Sigmoid colon (tissue), 7 donors: ENCODE data around the gene XPNPEP2. TPM values are rescaled to one million over a fixed set of nuclear protein-coding genes. Genes with fewer than 3 reads are reported as not detected.
A peak's percentile ranks its signal among the peaks of the same experiment; 100 is the strongest.

Experiments used
- DNase-seq: peaks from one replicate; pipeline ENCODE4 v3.0.0-alpha.2; 2019
- H3K27ac ChIP-seq, 4 donors: fragments of 200-600 bp; sonication (generic); one replicate each; pipeline ENCODE4 v1.5.1; 2016 to 2019; ENCODE audit warnings: mild to moderate bottlenecking in 1 of 4
- H3K27me3 ChIP-seq, 3 donors: fragments of 200-600 bp; sonication (generic); one replicate each; pipeline ENCODE4 v1.5.1; 2019; ENCODE audit warnings: mild to moderate bottlenecking in 1 of 3
- H3K36me3 ChIP-seq, 4 donors: fragments of 200-600 bp; sonication (generic); one replicate each; pipeline ENCODE4 v1.5.1; 2016 to 2019
- H3K4me1 ChIP-seq, 4 donors: fragments of 200-600 bp; sonication (generic); one replicate each; pipeline ENCODE4 v1.5.1; 2017 to 2019
- H3K4me3 ChIP-seq, 4 donors: fragments of 200-600 bp; sonication (generic); one replicate each; pipeline ENCODE4 v1.5.1; 2017 to 2019; ENCODE audit warnings: mild to moderate bottlenecking in 2 of 4, moderate library complexity in 1 of 4
- H3K9me3 ChIP-seq, 4 donors: fragments of 200-600 bp in 3 of 4; sonication (generic) in 3 of 4; one replicate each; pipeline versions ENCODE4 v1.5.1 to v1.6.1; 2013 to 2019
- CTCF ChIP-seq, 4 experiments: fragments of 450-650 bp in 3 of 4; fragments of 200-600 bp in 1 of 4; IDR thresholded peaks; one replicate each; pipeline ENCODE4 v1.5.1; 2016 to 2019; ENCODE audit warnings: antibody characterized with exemption in 4 of 4, mild to moderate bottlenecking in 3 of 4, moderate library complexity in 2 of 4
- EP300 ChIP-seq, 4 donors: sonication (generic); formaldehyde crosslinking; IDR thresholded peaks; one replicate each; pipeline ENCODE4 v1.6.1; 2017; ENCODE audit warnings: antibody characterized with exemption in 4 of 4
- POLR2A ChIP-seq, 2 donors: fragments of 450-650 bp; IDR thresholded peaks; one replicate each; pipeline ENCODE4 v1.6.1; 2016; ENCODE audit warnings: antibody characterized with exemption in 2 of 2, mild to moderate bottlenecking in 2 of 2, moderate library complexity in 2 of 2
- POLR2AphosphoS5 ChIP-seq, 4 donors: sonication (generic); formaldehyde crosslinking; IDR thresholded peaks; one replicate each; pipeline ENCODE4 v1.6.1; 2017; ENCODE audit warnings: antibody characterized with exemption in 4 of 4
- WGBS, 2 donors: extraction: QIAGEN DNeasy Blood & Tissue Kit; methylation state at CpG; one replicate each; pipeline ENCODE4 v1.1.7; 2013; 5-methylcytosine and 5-hydroxymethylcytosine counted together
- intact Hi-C: fragments of 100-400 bp; cut with DNase I; formaldehyde crosslinking; loops from one replicate; pipeline ENCODE4 v1.15.1; 2023
- polyA plus RNA-seq, 3 donors: library from polyadenylated mRNA; stranded (reverse); fragments of 200-250 nt; gene quantifications; one replicate each; pipeline ENCODE4 v1.2.3, GENCODE V29; 2013
- total RNA-seq, 4 donors: library from RNA; depleted of rRNA; stranded (reverse); fragments of >200 nt; gene quantifications; one replicate each; pipeline ENCODE4 v1.1.0, GENCODE V29; 2016
- donor health status: healthy with polysubstance abuse.
- donor health status: Bipolar disorder and iron deficiency.
- donor health status: healthy.

XPNPEP2 gene
- total and polyA plus RNA-seq, 7 donors = 1.8 to 11.1 (median 3.3) TPM

DNA sequence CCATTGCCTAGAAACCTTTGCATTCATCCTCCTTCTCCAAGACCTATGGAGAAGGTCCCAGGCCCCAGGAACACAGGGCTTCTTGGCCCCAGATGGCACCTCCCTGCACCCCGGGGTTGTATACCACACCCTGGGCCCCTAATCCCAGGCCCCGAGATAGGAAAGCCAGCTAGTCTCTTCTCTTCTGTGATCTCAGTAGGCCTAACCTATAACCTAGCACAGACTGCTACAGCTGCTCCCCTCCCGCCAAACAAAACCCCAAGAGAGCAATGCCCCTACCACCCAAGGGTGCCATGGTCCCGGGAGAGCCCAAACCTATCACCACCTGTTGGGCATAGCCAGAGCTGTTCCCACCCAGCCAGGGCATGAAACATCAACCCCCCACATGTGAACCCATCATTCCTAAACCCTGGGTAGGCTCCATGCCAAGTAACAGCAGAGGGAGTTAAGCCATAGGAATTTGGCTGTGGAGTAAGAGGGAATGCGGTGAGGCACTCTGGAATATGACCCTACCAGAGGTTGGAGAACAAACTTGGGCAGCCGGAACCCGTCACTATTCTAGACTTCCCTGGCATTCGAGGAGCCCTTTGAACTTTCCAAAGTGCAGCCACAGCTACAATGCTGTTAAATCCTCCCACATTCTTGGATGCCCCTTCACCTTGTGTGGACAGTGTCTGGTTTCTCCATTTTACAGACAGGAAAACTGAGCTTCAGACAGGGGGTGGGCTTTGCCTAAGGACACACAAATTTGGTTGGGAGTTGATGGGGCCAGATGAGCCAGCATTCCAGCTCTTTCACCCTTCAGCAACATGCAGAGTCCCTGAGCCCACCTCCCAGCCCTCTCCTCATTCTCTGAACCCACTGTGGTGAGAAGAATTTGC, 30.0 kb downstream of the XPNPEP2 start:
- intact Hi-C loops = no loop called here
- H3K9me3 ChIP-seq = no peaks in the 10 kb centered on the region
- H3K36me3 ChIP-seq = no peaks in the 10 kb centered on the region
- no peaks in the 10 kb centered on the region for H3K4me1 ChIP-seq
- no peaks in the 10 kb centered on the region for H3K27me3 ChIP-seq
- no peak for DNase-seq
- no peak overlapping the region for H3K4me3 ChIP-seq
- WGBS, 2 donors = 77 to 88% methylated on average over 8 of the region's 8 CpGs
- H3K27ac ChIP-seq = no peak overlapping the region
- TF ChIP-seq EP300 (IDR thresholded peaks at IDR 0.05) (no peak), POLR2A (IDR thresholded peaks at IDR 0.05) (no peak), CTCF (IDR thresholded peaks at IDR 0.05) (no peak), POLR2AphosphoS5 (IDR thresholded peaks at IDR 0.05) (no peak)

DNA sequence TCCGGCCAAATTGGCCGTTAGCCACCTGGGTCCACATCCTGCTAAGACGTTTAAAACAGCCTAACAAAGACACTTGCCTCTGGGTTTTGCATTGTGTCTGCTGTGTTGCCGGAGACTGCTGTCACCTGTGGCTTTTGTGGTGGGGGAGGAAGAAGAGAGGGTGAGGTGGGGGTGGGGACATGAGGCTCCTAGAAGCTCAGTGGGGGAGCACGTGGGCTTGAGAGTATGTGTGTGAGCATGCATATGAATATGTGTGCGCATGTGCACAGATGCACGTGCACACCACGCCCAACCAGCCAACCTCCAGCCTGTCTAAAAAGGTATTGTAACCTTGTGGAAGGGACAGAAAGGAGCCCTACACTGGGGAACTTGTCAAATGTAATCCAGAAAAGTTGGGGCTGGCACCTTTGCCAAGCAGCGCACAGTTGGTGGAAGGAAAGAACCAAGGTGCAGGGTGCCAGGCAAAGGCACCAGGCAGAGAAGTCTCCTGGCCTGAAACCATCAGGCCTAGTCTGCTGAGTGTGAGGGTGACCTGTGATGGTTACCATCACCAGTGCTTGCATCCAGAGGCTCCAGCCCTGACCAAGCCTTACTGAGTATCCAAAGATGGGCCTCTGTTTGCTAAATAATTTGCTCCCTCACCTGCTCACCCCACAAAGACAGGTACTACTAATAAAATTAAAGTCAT, 30.8 kb downstream of the XPNPEP2 start:
- H3K36me3 ChIP-seq = no peaks in the 10 kb centered on the region
- no peak overlapping the region for H3K4me3 ChIP-seq
- no peaks in the 10 kb centered on the region for H3K27me3 ChIP-seq
- DNase-seq = no peak
- H3K4me1 ChIP-seq = no peaks in the 10 kb centered on the region
- TF ChIP-seq CTCF (IDR thresholded peaks at IDR 0.05) (no peak), POLR2A (IDR thresholded peaks at IDR 0.05) (no peak), EP300 (IDR thresholded peaks at IDR 0.05) (no peak), POLR2AphosphoS5 (IDR thresholded peaks at IDR 0.05) (no peak)
- no peaks in the 10 kb centered on the region for H3K9me3 ChIP-seq
- no peak overlapping the region for H3K27ac ChIP-seq
- 47 to 71% methylated on average over 9 of the region's 9 CpGs for WGBS, 2 donors
- intact Hi-C loops = no loop called here

DNA sequence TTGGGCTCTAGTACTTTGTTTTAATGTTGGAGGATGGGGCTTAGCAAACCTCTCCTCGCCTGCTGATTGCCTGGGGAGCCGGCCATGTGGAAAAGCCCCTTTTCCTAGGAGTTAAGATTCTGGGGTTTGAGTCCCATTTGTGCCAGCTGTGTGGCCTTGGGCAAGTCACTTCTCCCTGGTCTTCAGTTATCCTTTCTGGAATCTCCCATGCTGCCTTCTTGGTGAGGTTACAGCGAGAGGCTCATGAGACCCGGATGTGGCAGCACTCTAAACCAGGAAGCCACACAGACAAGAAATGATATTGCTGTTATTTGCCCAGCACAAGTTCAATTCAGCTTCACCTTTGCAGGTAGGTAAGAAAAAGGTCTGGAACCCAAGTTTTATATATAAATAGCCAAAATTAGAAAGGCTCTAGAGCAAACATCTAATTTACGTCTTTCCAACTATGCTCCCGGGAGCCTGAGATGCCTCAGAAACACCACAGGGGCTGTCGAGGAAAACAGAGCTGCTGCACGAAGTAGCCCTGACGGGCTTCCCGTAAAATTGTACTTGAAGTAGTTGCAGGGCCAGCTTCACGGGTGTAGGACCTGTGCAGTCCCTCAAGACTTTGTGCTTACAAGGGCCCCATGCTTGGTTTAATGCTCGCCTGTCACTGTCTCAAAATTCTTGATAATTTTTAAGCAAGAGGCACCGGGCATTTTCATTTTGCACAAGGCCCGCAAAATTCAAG, 32.7 kb downstream of the XPNPEP2 start:
- no peak for DNase-seq
- TF ChIP-seq CTCF (IDR thresholded peaks at IDR 0.05) (no peak), POLR2A (IDR thresholded peaks at IDR 0.05) (no peak), POLR2AphosphoS5 (IDR thresholded peaks at IDR 0.05) (no peak), EP300 (IDR thresholded peaks at IDR 0.05) (no peak)
- H3K9me3 ChIP-seq = no peaks in the 10 kb centered on the region
- WGBS, 2 donors = 70 to 84% methylated on average over 14 of the region's 14 CpGs
- no peaks in the 10 kb centered on the region for H3K4me1 ChIP-seq
- no peaks in the 10 kb centered on the region for H3K27me3 ChIP-seq
- H3K4me3 ChIP-seq = no peak overlapping the region
- intact Hi-C loops = no loop called here
- no peaks in the 10 kb centered on the region for H3K36me3 ChIP-seq
- no peak overlapping the region for H3K27ac ChIP-seq

DNA sequence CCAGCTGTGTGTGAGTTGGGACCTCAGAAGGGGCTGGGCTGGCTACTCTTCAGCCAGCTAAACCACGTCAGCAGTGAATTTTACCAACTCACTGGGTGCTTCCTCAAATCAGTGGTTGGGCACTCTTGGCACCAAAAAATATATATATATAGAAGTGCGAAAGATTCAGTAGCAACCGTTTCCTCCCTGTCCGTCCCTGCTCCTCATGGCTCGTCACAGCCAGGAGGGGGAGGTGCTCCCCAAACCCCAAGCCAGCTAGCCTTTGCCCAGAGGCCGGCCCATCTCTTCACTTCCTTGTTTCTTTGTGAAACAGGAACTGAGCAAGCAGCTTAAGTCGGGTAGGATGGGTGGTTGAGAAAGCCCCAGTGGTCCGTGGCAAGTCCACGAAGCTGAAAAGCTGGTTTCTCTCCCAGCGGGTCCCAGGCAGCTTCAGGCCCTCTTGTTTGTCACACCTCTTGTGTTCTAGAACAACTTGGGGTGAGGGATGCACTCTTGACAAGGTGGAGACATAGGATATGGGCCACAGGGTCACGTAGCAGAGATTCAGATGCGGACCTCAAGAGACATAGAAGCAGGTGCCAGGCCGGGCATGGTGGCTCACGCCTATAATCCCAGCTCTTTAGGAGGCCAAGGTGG, 34.1 kb downstream of the XPNPEP2 start:
- Histone ChIP-seq H3K9me3 (no peaks in the 10 kb centered on the region), H3K27ac (no peak overlapping the region), H3K36me3 (no peaks in the 10 kb centered on the region)

More for the DNA sequence above, 34.1 kb downstream of the XPNPEP2 start:
- Histone ChIP-seq H3K4me1 (no peaks in the 10 kb centered on the region), H3K4me3 (no peak overlapping the region), H3K27me3 (no peaks in the 10 kb centered on the region)
- intact Hi-C loops = no loop called here
- DNase-seq = peak; percentile 78
- TF ChIP-seq POLR2A (IDR thresholded peaks at IDR 0.05) = no peak
- TF ChIP-seq CTCF (IDR thresholded peaks at IDR 0.05) = no peak
- no peak for TF ChIP-seq POLR2AphosphoS5 (IDR thresholded peaks at IDR 0.05)
- no peak for TF ChIP-seq EP300 (IDR thresholded peaks at IDR 0.05)
- 31 to 42% methylated on average over 14 of the region's 14 CpGs for WGBS, 2 donors
